GM23338 (cell line): ENCODE results near the gene ACSM2B. TPM values are rescaled to one million over a fixed set of nuclear protein-coding genes. Genes with fewer than 3 reads are reported as not detected.

Experiments used
- ATAC-seq: fragments of 200-7000 bp; cut with Tn5 transposase; 3 replicates; pipeline ENCODE4 v1.9.1; 2020
- DNase-seq: peaks from one replicate; pipeline ENCODE4 v3.0.0-alpha.2; 2015; ENCODE audit warnings: low spot score
- H2AFZ ChIP-seq: fragments of 200-600 bp; sonication (generic); 2 replicates; pipeline ENCODE4 v1.8.0; 2016; ENCODE audit warnings: antibody characterized with exemption, mild to moderate bottlenecking, moderate library complexity
- H3F3A ChIP-seq: fragments of 200-600 bp; sonication (generic); replicated peaks from 2 replicates; pipeline ENCODE4 v1.8.0; 2017; ENCODE audit warnings: antibody characterized with exemption, mixed run types, low read depth
- H3K27ac ChIP-seq: fragments of 200-600 bp; sonication (generic); 2 replicates; pipeline ENCODE4 v1.6.1; 2016; ENCODE audit warnings: low read depth
- H3K27me3 ChIP-seq: fragments of 200-600 bp; sonication (generic); 2 replicates; pipeline ENCODE4 v1.8.0; 2016; ENCODE audit warnings: mild to moderate bottlenecking, mixed run types, moderate library complexity; ENCODE audit not compliant: insufficient read depth
- H3K36me3 ChIP-seq: fragments of 200-600 bp; sonication (generic); 2 replicates; pipeline ENCODE4 v1.8.0; 2016; ENCODE audit warnings: mild to moderate bottlenecking; ENCODE audit not compliant: insufficient read depth
- H3K4me1 ChIP-seq: fragments of 200-600 bp; sonication (generic); 2 replicates; pipeline ENCODE4 v1.8.0; 2016; ENCODE audit warnings: mild to moderate bottlenecking, moderate library complexity; ENCODE audit not compliant: insufficient read depth
- H3K4me2 ChIP-seq: fragments of 200-600 bp; sonication (generic); 2 replicates; pipeline ENCODE4 v1.7.1; 2017; ENCODE audit warnings: mixed run types
- H3K4me3 ChIP-seq: fragments of 200-600 bp; sonication (generic); 2 replicates; pipeline ENCODE4 v1.6.1; 2016; ENCODE audit warnings: mixed run types
- H3K79me2 ChIP-seq: fragments of 200-600 bp; sonication (generic); replicated peaks from 2 replicates; pipeline ENCODE4 v1.8.0; 2017; ENCODE audit warnings: mild to moderate bottlenecking; ENCODE audit not compliant: insufficient read depth
- H3K9me2 ChIP-seq: fragments of 200-600 bp; sonication (generic); 2 replicates; pipeline ENCODE4 v1.8.0; 2017; ENCODE audit not compliant: insufficient read depth
- H4K20me1 ChIP-seq: fragments of 200-600 bp; sonication (generic); replicated peaks from 2 replicates; pipeline ENCODE4 v1.8.0; 2017; ENCODE audit warnings: mild to moderate bottlenecking; ENCODE audit not compliant: insufficient read depth
- H3K27ac Mint-ChIP-seq: 2 replicates; pipeline ENCODE4 v1.8.0; 2020; ENCODE audit warnings: inconsistent platforms, mild to moderate bottlenecking, moderate library complexity, mixed read lengths
- H3K27me3 Mint-ChIP-seq: 3 replicates; pipeline ENCODE4 v1.8.0; 2022; ENCODE audit warnings: low read depth, mild to moderate bottlenecking, moderate library complexity, mixed read lengths, inconsistent platforms; ENCODE audit not compliant: insufficient read depth, poor library complexity
- H3K36me3 Mint-ChIP-seq: 3 replicates; pipeline ENCODE4 v1.8.0; 2021; ENCODE audit warnings: low read depth, mild to moderate bottlenecking, inconsistent platforms, moderate library complexity, mixed read lengths
- H3K4me1 Mint-ChIP-seq: 3 replicates; pipeline ENCODE4 v1.8.0; 2020; ENCODE audit warnings: mild to moderate bottlenecking, inconsistent platforms, mixed read lengths
- H3K4me3 Mint-ChIP-seq: 3 replicates; pipeline ENCODE4 v1.8.0; 2021; ENCODE audit warnings: moderate library complexity, mild to moderate bottlenecking, inconsistent platforms, mixed read lengths
- H3K9me3 Mint-ChIP-seq: 3 replicates; pipeline ENCODE4 v1.8.0; 2020; ENCODE audit warnings: moderate library complexity, mild to moderate bottlenecking, inconsistent platforms, mixed read lengths
- EZH2 ChIP-seq: fragments of 200-600 bp; sonication (generic); IDR thresholded peaks from one replicate; pipeline ENCODE4 v1.8.0; 2017; ENCODE audit warnings: antibody characterized with exemption, mild to moderate bottlenecking, low read depth; ENCODE audit not compliant: unreplicated experiment
- EZH2phosphoT487 ChIP-seq: fragments of 200-600 bp; sonication (generic); IDR thresholded peaks from one replicate; pipeline ENCODE4 v1.8.1; 2018; ENCODE audit warnings: antibody characterized with exemption; ENCODE audit not compliant: unreplicated experiment
- JUNB ChIP-seq: IDR thresholded peaks from one replicate; pipeline ENCODE4 v1.6.1; 2016; ENCODE audit warnings: antibody characterized with exemption; ENCODE audit not compliant: unreplicated experiment
- NANOG ChIP-seq: IDR thresholded peaks from 2 replicates; pipeline ENCODE4 v1.6.1; 2016; ENCODE audit warnings: antibody characterized with exemption, borderline replicate concordance
- STAT1 ChIP-seq: IDR thresholded peaks from one replicate; pipeline ENCODE4 v1.6.1; 2016; ENCODE audit warnings: antibody characterized with exemption; ENCODE audit not compliant: unreplicated experiment
- ZNF114 ChIP-seq: fragments of 250-450 bp; sonication (Bioruptor Pico); IDR thresholded peaks from 2 replicates; pipeline ENCODE4 v1.5.0; 2020; ENCODE audit warnings: mild to moderate bottlenecking, moderate library complexity
- ZNF331 ChIP-seq: fragments of 250-450 bp; sonication (Bioruptor Pico); IDR thresholded peaks from 2 replicates; pipeline ENCODE4 v1.5.0; 2020; ENCODE audit warnings: low read depth, mild to moderate bottlenecking, moderate library complexity
- polyA plus RNA-seq: library from polyadenylated mRNA; unstranded; fragments of >200 nt; fragmentation: Nextera tagmentation; extraction: Ambion mirVana; gene quantifications from 2 replicates; pipeline ENCODE4 v1.2.1, GENCODE V29; 2016
- total RNA-seq: library from RNA; depleted of rRNA; stranded (reverse); fragments of >200 nt; shearing (Covaris generic); gene quantifications from 2 replicates; pipeline ENCODE4 v1.2.3, GENCODE V29; 2014
- TF ChIP-seq, protein P1 (sequence below), 2 experiments: fragments of 200-600 bp in 1 of 2; sonication (generic) in 1 of 2; conservative IDR thresholded peaks; 2 replicates each; pipeline versions ENCODE4 v1.5.1 to v1.6.1; 2016 to 2017; ENCODE audit warnings: antibody characterized with exemption in 2 of 2, low read depth in 2 of 2, mild to moderate bottlenecking in 2 of 2, moderate library complexity in 1 of 2
- TF ChIP-seq, protein P2 (sequence below): IDR thresholded peaks from one replicate; pipeline ENCODE4 v1.6.1; 2018; ENCODE audit warnings: antibody characterized with exemption; ENCODE audit not compliant: unreplicated experiment
- TF ChIP-seq, protein P3 (sequence below): fragments of 250-450 bp; sonication (Bioruptor Pico); IDR thresholded peaks from 2 replicates; pipeline ENCODE4 v1.5.0; 2020; ENCODE audit warnings: mild to moderate bottlenecking, moderate library complexity

Gene ACSM2B
- total and polyA plus RNA-seq, 2 experiments from 2014 or later, result not detected

DNA sequence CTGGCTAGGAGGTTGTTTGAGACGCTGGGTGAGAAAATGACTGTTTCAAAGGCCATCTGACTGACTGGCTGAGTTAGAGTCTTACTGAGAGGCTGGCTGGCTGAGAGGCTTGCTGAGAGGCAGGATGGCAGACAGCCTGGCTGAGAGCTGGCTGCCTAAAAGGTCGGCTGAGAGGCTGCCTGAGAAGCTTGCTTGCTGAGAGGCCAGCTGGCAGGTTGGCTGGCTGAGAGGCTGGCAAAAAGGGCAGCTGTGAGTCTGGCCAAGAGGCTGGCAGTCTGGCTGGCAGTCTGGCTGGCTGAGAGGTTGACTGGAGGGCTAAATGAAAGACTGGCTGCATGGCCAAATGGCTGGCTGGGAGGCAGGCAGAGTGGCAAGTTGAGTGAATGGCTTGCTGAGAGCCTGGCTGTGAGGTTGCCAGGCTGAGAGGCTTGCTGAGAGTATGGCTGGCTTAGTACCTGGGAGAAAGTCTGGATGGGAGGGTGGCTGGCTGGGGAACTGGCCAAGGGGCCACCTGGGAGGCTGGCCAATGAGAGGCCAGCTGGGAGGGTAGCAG, 35.3 kb upstream of the ACSM2B start (continued):
- TF ChIP-seq, protein P1, sequence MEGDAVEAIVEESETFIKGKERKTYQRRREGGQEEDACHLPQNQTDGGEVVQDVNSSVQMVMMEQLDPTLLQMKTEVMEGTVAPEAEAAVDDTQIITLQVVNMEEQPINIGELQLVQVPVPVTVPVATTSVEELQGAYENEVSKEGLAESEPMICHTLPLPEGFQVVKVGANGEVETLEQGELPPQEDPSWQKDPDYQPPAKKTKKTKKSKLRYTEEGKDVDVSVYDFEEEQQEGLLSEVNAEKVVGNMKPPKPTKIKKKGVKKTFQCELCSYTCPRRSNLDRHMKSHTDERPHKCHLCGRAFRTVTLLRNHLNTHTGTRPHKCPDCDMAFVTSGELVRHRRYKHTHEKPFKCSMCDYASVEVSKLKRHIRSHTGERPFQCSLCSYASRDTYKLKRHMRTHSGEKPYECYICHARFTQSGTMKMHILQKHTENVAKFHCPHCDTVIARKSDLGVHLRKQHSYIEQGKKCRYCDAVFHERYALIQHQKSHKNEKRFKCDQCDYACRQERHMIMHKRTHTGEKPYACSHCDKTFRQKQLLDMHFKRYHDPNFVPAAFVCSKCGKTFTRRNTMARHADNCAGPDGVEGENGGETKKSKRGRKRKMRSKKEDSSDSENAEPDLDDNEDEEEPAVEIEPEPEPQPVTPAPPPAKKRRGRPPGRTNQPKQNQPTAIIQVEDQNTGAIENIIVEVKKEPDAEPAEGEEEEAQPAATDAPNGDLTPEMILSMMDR (conservative IDR thresholded peaks at IDR 0.05; ENCODE audit: low read depth in 2 of 2), result no peak
- TF ChIP-seq, protein P2, sequence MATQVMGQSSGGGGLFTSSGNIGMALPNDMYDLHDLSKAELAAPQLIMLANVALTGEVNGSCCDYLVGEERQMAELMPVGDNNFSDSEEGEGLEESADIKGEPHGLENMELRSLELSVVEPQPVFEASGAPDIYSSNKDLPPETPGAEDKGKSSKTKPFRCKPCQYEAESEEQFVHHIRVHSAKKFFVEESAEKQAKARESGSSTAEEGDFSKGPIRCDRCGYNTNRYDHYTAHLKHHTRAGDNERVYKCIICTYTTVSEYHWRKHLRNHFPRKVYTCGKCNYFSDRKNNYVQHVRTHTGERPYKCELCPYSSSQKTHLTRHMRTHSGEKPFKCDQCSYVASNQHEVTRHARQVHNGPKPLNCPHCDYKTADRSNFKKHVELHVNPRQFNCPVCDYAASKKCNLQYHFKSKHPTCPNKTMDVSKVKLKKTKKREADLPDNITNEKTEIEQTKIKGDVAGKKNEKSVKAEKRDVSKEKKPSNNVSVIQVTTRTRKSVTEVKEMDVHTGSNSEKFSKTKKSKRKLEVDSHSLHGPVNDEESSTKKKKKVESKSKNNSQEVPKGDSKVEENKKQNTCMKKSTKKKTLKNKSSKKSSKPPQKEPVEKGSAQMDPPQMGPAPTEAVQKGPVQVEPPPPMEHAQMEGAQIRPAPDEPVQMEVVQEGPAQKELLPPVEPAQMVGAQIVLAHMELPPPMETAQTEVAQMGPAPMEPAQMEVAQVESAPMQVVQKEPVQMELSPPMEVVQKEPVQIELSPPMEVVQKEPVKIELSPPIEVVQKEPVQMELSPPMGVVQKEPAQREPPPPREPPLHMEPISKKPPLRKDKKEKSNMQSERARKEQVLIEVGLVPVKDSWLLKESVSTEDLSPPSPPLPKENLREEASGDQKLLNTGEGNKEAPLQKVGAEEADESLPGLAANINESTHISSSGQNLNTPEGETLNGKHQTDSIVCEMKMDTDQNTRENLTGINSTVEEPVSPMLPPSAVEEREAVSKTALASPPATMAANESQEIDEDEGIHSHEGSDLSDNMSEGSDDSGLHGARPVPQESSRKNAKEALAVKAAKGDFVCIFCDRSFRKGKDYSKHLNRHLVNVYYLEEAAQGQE, result no peak
- no peak for TF ChIP-seq NANOG
- TF ChIP-seq STAT1, result no peak
- TF ChIP-seq EZH2, result no peak
- TF ChIP-seq JUNB, result no peak
- no peak for TF ChIP-seq EZH2phosphoT487

DNA sequence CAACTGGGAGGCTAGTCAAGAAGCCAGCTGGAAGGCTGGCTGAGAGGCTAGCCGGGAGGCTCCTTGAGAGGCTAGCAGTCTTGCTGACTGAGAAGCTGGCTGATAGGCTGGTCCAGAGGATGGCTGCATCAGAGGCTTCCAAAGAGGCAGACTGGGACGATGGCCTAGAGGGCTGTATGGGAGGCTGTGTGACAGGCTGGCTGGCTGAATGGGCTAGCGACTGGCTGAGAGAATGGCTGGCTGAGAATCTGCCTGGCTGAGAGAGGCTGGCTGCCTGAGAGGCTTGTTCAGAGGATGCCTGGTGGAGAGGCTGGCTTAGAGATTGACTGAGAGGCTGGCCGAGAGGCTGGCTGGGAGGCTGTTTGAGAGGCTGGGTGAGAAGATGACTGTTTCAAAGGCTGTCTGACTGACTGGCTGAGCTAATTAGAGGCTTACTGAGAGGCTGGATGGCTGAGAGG, 34.8 kb upstream of the ACSM2B start:
- Mint-ChIP-seq H3K4me1 (peaks cover 10% of the 10 kb centered on the region), H3K27ac (no peak overlapping the region), H3K9me3 (no peaks in the 10 kb centered on the region), H3K27me3 (peaks cover 19% of the 10 kb centered on the region), H3K36me3 (no peaks in the 10 kb centered on the region), H3K4me3 (no peak overlapping the region)
- DNase-seq, result no peak
- H3F3A ChIP-seq, result no peaks in the 10 kb centered on the region
- no peak for ATAC-seq
- no peaks in the 10 kb centered on the region for H4K20me1 ChIP-seq
- H3K27me3 ChIP-seq, result no peaks in the 10 kb centered on the region
- H3K4me3 ChIP-seq, result no peak overlapping the region
- H3K27ac ChIP-seq, result no peak overlapping the region
- H2AFZ ChIP-seq, result no peak overlapping the region
- no peaks in the 10 kb centered on the region for H3K9me2 ChIP-seq
- H3K36me3 ChIP-seq, result no peaks in the 10 kb centered on the region
- H3K4me2 ChIP-seq, result no peak overlapping the region
- no peaks in the 10 kb centered on the region for H3K79me2 ChIP-seq
- H3K4me1 ChIP-seq, result no peaks in the 10 kb centered on the region
- TF ChIP-seq ZNF331 (CRISPR knock-in tag) (no peak), JUNB (no peak), ZNF114 (CRISPR knock-in tag) (no peak), EZH2 (no peak), EZH2phosphoT487 (no peak)
- TF ChIP-seq, protein P3, sequence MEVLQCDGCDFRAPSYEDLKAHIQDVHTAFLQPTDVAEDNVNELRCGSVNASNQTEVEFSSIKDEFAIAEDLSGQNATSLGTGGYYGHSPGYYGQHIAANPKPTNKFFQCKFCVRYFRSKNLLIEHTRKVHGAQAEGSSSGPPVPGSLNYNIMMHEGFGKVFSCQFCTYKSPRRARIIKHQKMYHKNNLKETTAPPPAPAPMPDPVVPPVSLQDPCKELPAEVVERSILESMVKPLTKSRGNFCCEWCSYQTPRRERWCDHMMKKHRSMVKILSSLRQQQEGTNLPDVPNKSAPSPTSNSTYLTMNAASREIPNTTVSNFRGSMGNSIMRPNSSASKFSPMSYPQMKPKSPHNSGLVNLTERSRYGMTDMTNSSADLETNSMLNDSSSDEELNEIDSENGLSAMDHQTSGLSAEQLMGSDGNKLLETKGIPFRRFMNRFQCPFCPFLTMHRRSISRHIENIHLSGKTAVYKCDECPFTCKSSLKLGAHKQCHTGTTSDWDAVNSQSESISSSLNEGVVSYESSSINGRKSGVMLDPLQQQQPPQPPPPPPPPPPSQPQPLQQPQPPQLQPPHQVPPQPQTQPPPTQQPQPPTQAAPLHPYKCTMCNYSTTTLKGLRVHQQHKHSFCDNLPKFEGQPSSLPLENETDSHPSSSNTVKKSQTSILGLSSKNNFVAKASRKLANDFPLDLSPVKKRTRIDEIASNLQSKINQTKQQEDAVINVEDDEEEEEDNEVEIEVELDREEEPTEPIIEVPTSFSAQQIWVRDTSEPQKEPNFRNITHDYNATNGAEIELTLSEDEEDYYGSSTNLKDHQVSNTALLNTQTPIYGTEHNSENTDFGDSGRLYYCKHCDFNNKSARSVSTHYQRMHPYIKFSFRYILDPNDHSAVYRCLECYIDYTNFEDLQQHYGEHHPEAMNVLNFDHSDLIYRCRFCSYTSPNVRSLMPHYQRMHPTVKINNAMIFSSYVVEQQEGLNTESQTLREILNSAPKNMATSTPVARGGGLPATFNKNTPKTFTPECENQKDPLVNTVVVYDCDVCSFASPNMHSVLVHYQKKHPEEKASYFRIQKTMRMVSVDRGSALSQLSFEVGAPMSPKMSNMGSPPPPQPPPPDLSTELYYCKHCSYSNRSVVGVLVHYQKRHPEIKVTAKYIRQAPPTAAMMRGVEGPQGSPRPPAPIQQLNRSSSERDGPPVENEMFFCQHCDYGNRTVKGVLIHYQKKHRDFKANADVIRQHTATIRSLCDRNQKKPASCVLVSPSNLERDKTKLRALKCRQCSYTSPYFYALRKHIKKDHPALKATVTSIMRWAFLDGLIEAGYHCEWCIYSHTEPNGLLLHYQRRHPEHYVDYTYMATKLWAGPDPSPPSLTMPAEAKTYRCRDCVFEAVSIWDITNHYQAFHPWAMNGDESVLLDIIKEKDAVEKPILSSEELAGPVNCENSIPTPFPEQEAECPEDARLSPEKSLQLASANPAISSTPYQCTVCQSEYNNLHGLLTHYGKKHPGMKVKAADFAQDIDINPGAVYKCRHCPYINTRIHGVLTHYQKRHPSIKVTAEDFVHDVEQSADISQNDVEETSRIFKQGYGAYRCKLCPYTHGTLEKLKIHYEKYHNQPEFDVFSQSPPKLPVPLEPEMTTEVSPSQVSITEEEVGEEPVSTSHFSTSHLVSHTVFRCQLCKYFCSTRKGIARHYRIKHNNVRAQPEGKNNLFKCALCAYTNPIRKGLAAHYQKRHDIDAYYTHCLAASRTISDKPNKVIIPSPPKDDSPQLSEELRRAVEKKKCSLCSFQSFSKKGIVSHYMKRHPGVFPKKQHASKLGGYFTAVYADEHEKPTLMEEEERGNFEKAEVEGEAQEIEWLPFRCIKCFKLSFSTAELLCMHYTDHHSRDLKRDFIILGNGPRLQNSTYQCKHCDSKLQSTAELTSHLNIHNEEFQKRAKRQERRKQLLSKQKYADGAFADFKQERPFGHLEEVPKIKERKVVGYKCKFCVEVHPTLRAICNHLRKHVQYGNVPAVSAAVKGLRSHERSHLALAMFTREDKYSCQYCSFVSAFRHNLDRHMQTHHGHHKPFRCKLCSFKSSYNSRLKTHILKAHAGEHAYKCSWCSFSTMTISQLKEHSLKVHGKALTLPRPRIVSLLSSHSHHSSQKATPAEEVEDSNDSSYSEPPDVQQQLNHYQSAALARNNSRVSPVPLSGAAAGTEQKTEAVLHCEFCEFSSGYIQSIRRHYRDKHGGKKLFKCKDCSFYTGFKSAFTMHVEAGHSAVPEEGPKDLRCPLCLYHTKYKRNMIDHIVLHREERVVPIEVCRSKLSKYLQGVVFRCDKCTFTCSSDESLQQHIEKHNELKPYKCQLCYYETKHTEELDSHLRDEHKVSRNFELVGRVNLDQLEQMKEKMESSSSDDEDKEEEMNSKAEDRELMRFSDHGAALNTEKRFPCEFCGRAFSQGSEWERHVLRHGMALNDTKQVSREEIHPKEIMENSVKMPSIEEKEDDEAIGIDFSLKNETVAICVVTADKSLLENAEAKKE (CRISPR knock-in tag), result no peak
